ENCODE results near the gene SLC45A1. TPM values are rescaled to one million over a fixed set of nuclear protein-coding genes. Genes with fewer than 3 reads are reported as not detected.

SLC45A1 gene
- total RNA-seq, 2 experiments from 2014 or later: 0.52 to 0.74 TPM

- Mint-ChIP-seq H3K36me3 (ENCODE audit: low read depth) (peaks cover 11% of the 10 kb centered on the region), H3K27ac (no peak overlapping the region)
- CTCF ChIA-PET: interaction anchor here (0.8 kb wide), 1 partner anchor 385 kb away, joined by 3 read pairs; no protein-coding TSS in a partner anchor
These were observed 42.7 kb downstream of the SLC45A1 start for GRCh38 chr1:8360493-8361197.

GRCh38 chr1:8361198-8361849 is 43.4 kb downstream of the SLC45A1 start:
- Mint-ChIP-seq H3K27me3 (ENCODE audit: low read depth) (no peaks in the 10 kb centered on the region), H3K36me3 (ENCODE audit: low read depth) (peaks cover 9% of the 10 kb centered on the region), H3K27ac (no peak overlapping the region), H3K9me3 (no peaks in the 10 kb centered on the region), H3K4me1 (ENCODE audit: low read depth) (no peaks in the 10 kb centered on the region), H3K4me3 (no peak overlapping the region)
- intact Hi-C loops (cut with micrococcal nuclease): no loop called here
- no peak for DNase-seq
- CTCF ChIA-PET: interaction anchor here (0.8 kb wide), 1 partner anchor 386 kb away, joined by 3 read pairs; no protein-coding TSS in a partner anchor

More at GRCh38 chr1:8360493-8361197, 42.7 kb downstream of the SLC45A1 start:
- intact Hi-C loops (cut with micrococcal nuclease): no loop called here
- H3K27me3 Mint-ChIP-seq (ENCODE audit: low read depth): no peaks in the 10 kb centered on the region
- no peak overlapping the region for H3K4me3 Mint-ChIP-seq
- H3K4me1 Mint-ChIP-seq (ENCODE audit: low read depth): no peaks in the 10 kb centered on the region
- DNase-seq: no peak
- no peaks in the 10 kb centered on the region for H3K9me3 Mint-ChIP-seq

GRCh38 chr1:8362701-8363101 is 44.8 kb downstream of the SLC45A1 start:
- H3K9me3 Mint-ChIP-seq: no peaks in the 10 kb centered on the region
- intact Hi-C loops (cut with micrococcal nuclease): no loop called here
- H3K27me3 Mint-ChIP-seq (ENCODE audit: low read depth): no peaks in the 10 kb centered on the region
- H3K4me3 Mint-ChIP-seq: no peak overlapping the region
- peaks cover 9% of the 10 kb centered on the region for H3K4me1 Mint-ChIP-seq (ENCODE audit: low read depth)
- no peak for DNase-seq
- CTCF ChIA-PET: no interaction called here
- H3K27ac Mint-ChIP-seq: no peak overlapping the region
- H3K36me3 Mint-ChIP-seq (ENCODE audit: low read depth): peaks cover 8% of the 10 kb centered on the region

- H3K27ac Mint-ChIP-seq: peak overlapping the region; percentile 12
- no peak for DNase-seq
- H3K36me3 Mint-ChIP-seq (ENCODE audit: low read depth): peaks cover 3% of the 10 kb centered on the region
- peaks cover 9% of the 10 kb centered on the region for H3K4me1 Mint-ChIP-seq (ENCODE audit: low read depth)
- no peak overlapping the region for H3K4me3 Mint-ChIP-seq
- intact Hi-C loops (cut with micrococcal nuclease): no loop called here
- no peaks in the 10 kb centered on the region for H3K9me3 Mint-ChIP-seq
- CTCF ChIA-PET: no interaction called here
- no peaks in the 10 kb centered on the region for H3K27me3 Mint-ChIP-seq (ENCODE audit: low read depth)
These were observed 45.4 kb downstream of the SLC45A1 start for GRCh38 chr1:8363186-8363766.

GRCh38 chr1:8363767-8364301 is 45.9 kb downstream of the SLC45A1 start:
- Mint-ChIP-seq H3K36me3 (ENCODE audit: low read depth) (peaks cover 3% of the 10 kb centered on the region), H3K27me3 (ENCODE audit: low read depth) (no peaks in the 10 kb centered on the region), H3K4me1 (ENCODE audit: low read depth) (peaks cover 9% of the 10 kb centered on the region), H3K9me3 (no peaks in the 10 kb centered on the region), H3K27ac (peak overlapping the region; percentile 53), H3K4me3 (no peak overlapping the region)
- CTCF ChIA-PET: no interaction called here
- intact Hi-C loops (cut with micrococcal nuclease): no loop called here
- DNase-seq: no peak

- H3K4me1 Mint-ChIP-seq (ENCODE audit: low read depth): peaks cover 12% of the 10 kb centered on the region
- intact Hi-C loops (cut with micrococcal nuclease): no loop called here
- H3K27ac Mint-ChIP-seq: no peak overlapping the region
- no peak overlapping the region for H3K4me3 Mint-ChIP-seq
- CTCF ChIA-PET: no interaction called here
- no peaks in the 10 kb centered on the region for H3K27me3 Mint-ChIP-seq (ENCODE audit: low read depth)
- H3K9me3 Mint-ChIP-seq: no peaks in the 10 kb centered on the region
- no peak for DNase-seq
- H3K36me3 Mint-ChIP-seq (ENCODE audit: low read depth): peaks cover 2% of the 10 kb centered on the region
These were observed 46.9 kb downstream of the SLC45A1 start for GRCh38 chr1:8364528-8365442.

- intact Hi-C loops (cut with micrococcal nuclease): no loop called here
- H3K4me1 Mint-ChIP-seq (ENCODE audit: low read depth): peaks cover 15% of the 10 kb centered on the region
- no peak overlapping the region for H3K4me3 Mint-ChIP-seq
- no peak for DNase-seq
- no peaks in the 10 kb centered on the region for H3K27me3 Mint-ChIP-seq (ENCODE audit: low read depth)
- no peak overlapping the region for H3K27ac Mint-ChIP-seq
- H3K9me3 Mint-ChIP-seq: no peaks in the 10 kb centered on the region
- H3K36me3 Mint-ChIP-seq (ENCODE audit: low read depth): peaks cover 2% of the 10 kb centered on the region
- CTCF ChIA-PET: interaction anchor here (0.6 kb wide), 1 partner anchor 367 kb away, joined by 3 read pairs; no protein-coding TSS in a partner anchor
These were observed 47.9 kb downstream of the SLC45A1 start for GRCh38 chr1:8365661-8366362.

GRCh38 chr1:8367571-8368194 is 49.8 kb downstream of the SLC45A1 start:
- Mint-ChIP-seq H3K27me3 (ENCODE audit: low read depth) (no peaks in the 10 kb centered on the region), H3K27ac (peak overlapping the region; percentile 10), H3K4me1 (ENCODE audit: low read depth) (peaks cover 21% of the 10 kb centered on the region), H3K9me3 (no peaks in the 10 kb centered on the region), H3K4me3 (no peak overlapping the region), H3K36me3 (ENCODE audit: low read depth) (peaks cover 2% of the 10 kb centered on the region)
- DNase-seq: no peak
- intact Hi-C loops (cut with micrococcal nuclease): no loop called here
- CTCF ChIA-PET: interaction anchor here (0.6 to 0.9 kb wide), 3 partner anchors 17 to 481 kb away, joined by 4 to 5 read pairs (median 4); no protein-coding TSS in a partner anchor

- peaks cover 25% of the 10 kb centered on the region for H3K4me1 Mint-ChIP-seq (ENCODE audit: low read depth)
- DNase-seq: no peak
- H3K27me3 Mint-ChIP-seq (ENCODE audit: low read depth): no peaks in the 10 kb centered on the region
- H3K9me3 Mint-ChIP-seq: no peaks in the 10 kb centered on the region
- intact Hi-C loops (cut with micrococcal nuclease): no loop called here
- peaks cover 2% of the 10 kb centered on the region for H3K36me3 Mint-ChIP-seq (ENCODE audit: low read depth)
- CTCF ChIA-PET: interaction anchor here (0.8 kb wide), 1 partner anchor 12 kb away, joined by 4 read pairs; no protein-coding TSS in a partner anchor
- no peak overlapping the region for H3K4me3 Mint-ChIP-seq
- H3K27ac Mint-ChIP-seq: no peak overlapping the region
These were observed 51.2 kb downstream of the SLC45A1 start for GRCh38 chr1:8368956-8369639.

- no peaks in the 10 kb centered on the region for H3K9me3 Mint-ChIP-seq
- DNase-seq: no peak
- H3K36me3 Mint-ChIP-seq (ENCODE audit: low read depth): peaks cover 2% of the 10 kb centered on the region
- H3K27me3 Mint-ChIP-seq (ENCODE audit: low read depth): no peaks in the 10 kb centered on the region
- CTCF ChIA-PET: interaction anchor here (0.7 to 1.5 kb wide), 4 partner anchors 12 to 37 kb away, joined by 3 to 4 read pairs (median 3); no protein-coding TSS in a partner anchor
- H3K4me3 Mint-ChIP-seq: no peak overlapping the region
- intact Hi-C loops (cut with micrococcal nuclease): no loop called here
- peaks cover 33% of the 10 kb centered on the region for H3K4me1 Mint-ChIP-seq (ENCODE audit: low read depth)
- no peak overlapping the region for H3K27ac Mint-ChIP-seq
These were observed 52.4 kb downstream of the SLC45A1 start for GRCh38 chr1:8370046-8370881.
